ENCODE data around the gene KAT6B.

DNA sequence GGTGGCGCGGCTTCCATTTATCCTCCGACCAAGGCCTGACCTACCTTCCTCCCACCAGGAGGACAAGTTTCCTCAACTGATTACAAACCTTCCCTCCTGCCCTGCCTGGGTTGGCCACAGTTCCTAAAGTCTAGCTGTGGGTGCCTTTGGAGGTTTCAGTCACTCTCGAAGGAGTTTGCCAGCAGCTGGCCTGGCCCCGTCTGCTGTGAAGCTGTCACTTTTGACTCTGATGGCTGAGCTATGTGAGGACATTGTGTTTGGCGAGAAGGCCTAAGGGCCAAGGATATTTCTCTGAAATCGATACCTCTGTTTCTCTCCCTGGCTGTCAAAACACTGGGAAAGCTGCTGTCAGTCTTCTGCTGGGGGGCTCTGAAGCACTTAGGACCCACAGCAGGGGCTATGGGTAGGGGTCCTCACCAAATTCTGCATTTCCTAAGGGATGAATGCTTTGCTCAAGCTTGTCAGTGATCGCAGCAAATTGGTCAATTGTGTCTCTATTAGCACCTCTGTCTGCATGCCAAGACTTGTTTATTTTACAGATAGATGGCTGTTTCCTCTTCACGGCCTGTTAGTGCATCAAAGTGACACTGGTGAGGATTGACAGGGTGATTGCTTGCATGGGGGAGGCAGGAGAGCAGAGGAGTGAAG lies 253.2 kb downstream of the KAT6B start:
- TF ChIP-seq CTCF (IDR thresholded peaks at IDR 0.05 in 4 of 5, conservative IDR thresholded peaks at IDR 0.05 in 1 of 5) (no peak), POLR2A (IDR thresholded peaks at IDR 0.05) (no peak)
